ENCODE results near the gene SLC7A4.

SLC7A4 gene

DNA sequence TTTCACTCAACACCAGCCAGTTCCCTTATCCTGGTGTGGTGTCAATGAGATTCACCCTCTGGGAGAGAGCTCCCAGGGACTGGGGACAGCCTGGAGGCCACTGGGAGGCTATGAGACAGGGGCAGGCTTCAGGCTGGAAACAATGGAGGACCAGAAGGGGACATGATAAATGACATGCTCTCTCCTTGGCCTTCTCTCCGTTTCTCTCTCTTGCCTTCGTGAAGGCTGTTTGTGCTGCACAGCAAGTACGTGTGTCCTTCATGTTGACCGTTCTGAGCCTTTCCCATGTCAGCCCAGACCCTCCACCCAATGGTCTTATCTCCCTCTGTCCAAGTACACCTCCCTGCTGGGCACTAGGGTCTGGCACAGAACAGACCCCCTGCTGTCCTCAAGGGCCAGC lies 51.8 kb downstream of the SLC7A4 start:
- no peak for DNase-seq

DNA sequence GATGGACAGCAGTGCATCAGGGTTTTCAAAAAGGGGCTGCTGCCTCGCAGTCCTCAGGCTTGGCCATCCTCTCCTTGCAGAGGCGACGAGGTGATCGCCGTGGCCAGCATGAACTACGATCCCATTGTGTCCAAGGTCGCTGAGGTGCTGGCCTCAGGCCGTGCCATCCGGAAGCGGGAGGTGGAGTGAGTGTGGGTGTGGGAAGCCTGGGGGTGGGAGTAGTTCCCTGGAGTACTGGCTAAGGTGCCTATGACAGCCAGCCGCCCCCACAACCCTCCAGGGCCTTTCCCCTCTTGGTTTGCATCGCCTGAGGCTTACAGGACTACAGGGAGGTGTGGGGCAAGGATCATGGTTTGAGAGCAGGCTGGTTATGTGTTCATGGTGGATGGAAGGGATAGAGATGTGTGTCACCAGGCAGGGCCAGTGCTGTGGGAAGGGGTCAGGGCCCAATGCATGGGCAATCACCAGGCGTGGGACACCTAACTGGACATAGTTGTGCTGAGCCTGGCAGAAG lies 52.4 kb downstream of the SLC7A4 start:
- peak; percentile 29 to 71 (median 57) for DNase-seq

DNA sequence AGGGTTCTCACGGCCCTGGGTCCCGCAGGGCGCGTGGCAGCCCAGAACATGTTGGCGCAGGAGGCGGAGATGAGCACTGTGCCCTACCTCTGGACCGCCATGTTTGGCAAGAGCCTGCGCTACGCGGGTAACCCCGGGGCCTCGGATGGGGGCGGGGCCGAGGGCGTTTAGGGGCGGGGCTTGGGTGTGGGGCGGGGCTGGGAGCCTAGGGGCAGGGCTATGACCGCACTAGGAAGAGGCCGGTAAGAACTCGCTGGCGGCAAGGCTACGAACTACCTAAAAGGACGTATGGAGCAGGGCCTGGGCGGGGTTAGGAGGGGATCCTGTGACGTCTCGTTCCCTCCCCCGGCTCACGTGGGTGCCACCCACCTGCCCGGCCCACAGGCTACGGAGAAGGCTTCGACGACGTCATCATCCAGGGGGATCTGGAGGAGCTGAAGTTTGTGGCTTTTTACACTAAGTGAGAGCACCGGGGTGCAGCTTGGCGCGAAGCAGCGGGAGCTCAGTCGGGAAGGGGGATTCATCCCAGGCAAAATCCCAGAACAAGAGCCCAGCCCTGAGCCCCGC lies 53.0 kb downstream of the SLC7A4 start:
- peak; percentile 69 to 87 (median 82) for DNase-seq

Data from suppressor macrophage treated with lipopolysaccharide for 1 hour (primary cell).